ENCODE data around the gene KRTAP10-8. TPM values are rescaled to one million over a fixed set of nuclear protein-coding genes. Genes with fewer than 3 reads are reported as not detected.
"Not testable (repeated sequence)": the region's sequence is repeated elsewhere in the genome, so short reads cannot be mapped to it uniquely, and the experiment has no call there.

Gene KRTAP10-8
- total RNA-seq, 1 donor from 2014 or later = not detected

- no peak for DNase-seq (ENCODE audit: extremely low read depth, low read depth, low spot score)
Measured at GRCh38 chr21:44578371-44579055, 33.4 kb upstream of the KRTAP10-8 start.

GRCh38 chr21:44579056-44579832, 32.6 kb upstream of the KRTAP10-8 start:
- no peak for DNase-seq (ENCODE audit: extremely low read depth, low read depth, low spot score)

- DNase-seq (ENCODE audit: extremely low read depth, low read depth, low spot score) = no peak
Measured at GRCh38 chr21:44579833-44580144, 32.1 kb upstream of the KRTAP10-8 start.

- DNase-seq (ENCODE audit: extremely low read depth, low read depth, low spot score) = not testable (repeated sequence)
Measured at GRCh38 chr21:44580231-44580821, 31.6 kb upstream of the KRTAP10-8 start, which contains the start of gene KRTAP10-5. KRTAP10-5 (minus strand) TSS chr21:44580604; CDS start chr21:44580578, 26 bp downstream.

- no peak for DNase-seq (ENCODE audit: extremely low read depth, low read depth, low spot score)
Measured at GRCh38 chr21:44581158-44581557, 30.7 kb upstream of the KRTAP10-8 start.

GRCh38 chr21:44582055-44582454, 29.8 kb upstream of the KRTAP10-8 start:
- no peak for DNase-seq (ENCODE audit: extremely low read depth, low read depth, low spot score)

GRCh38 chr21:44583089-44583799, 28.6 kb upstream of the KRTAP10-8 start:
- no peak for DNase-seq (ENCODE audit: extremely low read depth, low read depth, low spot score)

GRCh38 chr21:44583800-44584147, 28.1 kb upstream of the KRTAP10-8 start:
- DNase-seq (ENCODE audit: extremely low read depth, low read depth, low spot score) = no peak

- DNase-seq (ENCODE audit: extremely low read depth, low read depth, low spot score) = no peak
Measured at GRCh38 chr21:44585892-44586291, 26.0 kb upstream of the KRTAP10-8 start.

- no peak for DNase-seq (ENCODE audit: extremely low read depth, low read depth, low spot score)
Measured at GRCh38 chr21:44589094-44589493, 22.8 kb upstream of the KRTAP10-8 start.

GRCh38 chr21:44589586-44590305, 22.1 kb upstream of the KRTAP10-8 start:
- DNase-seq (ENCODE audit: extremely low read depth, low read depth, low spot score) = no peak

GRCh38 chr21:44590311-44590721, 21.6 kb upstream of the KRTAP10-8 start:
- no peak for DNase-seq (ENCODE audit: extremely low read depth, low read depth, low spot score)

GRCh38 chr21:44590897-44591800, 20.7 kb upstream of the KRTAP10-8 start:
- DNase-seq (ENCODE audit: extremely low read depth, low read depth, low spot score) = not testable (repeated sequence)

- DNase-seq (ENCODE audit: extremely low read depth, low read depth, low spot score) = not testable (repeated sequence)
Measured at GRCh38 chr21:44591801-44592130, 20.1 kb upstream of the KRTAP10-8 start.

- DNase-seq (ENCODE audit: extremely low read depth, low read depth, low spot score) = no peak
Measured at GRCh38 chr21:44592446-44593311, 19.2 kb upstream of the KRTAP10-8 start, which contains the start of gene KRTAP10-6. KRTAP10-6 (minus strand) TSS chr21:44592505; CDS start chr21:44592484, 21 bp downstream.

- DNase-seq (ENCODE audit: extremely low read depth, low read depth, low spot score) = no peak
Measured at GRCh38 chr21:44593598-44594405, 18.1 kb upstream of the KRTAP10-8 start.

GRCh38 chr21:44594406-44594916, 17.4 kb upstream of the KRTAP10-8 start:
- no peak for DNase-seq (ENCODE audit: extremely low read depth, low read depth, low spot score)

GRCh38 chr21:44595524-44595923, 16.4 kb upstream of the KRTAP10-8 start:
- DNase-seq (ENCODE audit: extremely low read depth, low read depth, low spot score) = no peak

Data from glomerular endothelial cell (primary cell).